ENCODE measurements around the gene DTX2.
A peak's percentile ranks its signal among the peaks of the same experiment; 100 is the strongest.
"Not testable (repeated sequence)": the region's sequence is repeated elsewhere in the genome, so short reads cannot be mapped to it uniquely, and the experiment has no call there.

Gene DTX2

GRCh38 chr7:76513817-76514799 is 52.6 kb downstream of the DTX2 start:
- no peak for DNase-seq

GRCh38 chr7:76514926-76515771 is 53.6 kb downstream of the DTX2 start:
- no peak for DNase-seq

DNA sequence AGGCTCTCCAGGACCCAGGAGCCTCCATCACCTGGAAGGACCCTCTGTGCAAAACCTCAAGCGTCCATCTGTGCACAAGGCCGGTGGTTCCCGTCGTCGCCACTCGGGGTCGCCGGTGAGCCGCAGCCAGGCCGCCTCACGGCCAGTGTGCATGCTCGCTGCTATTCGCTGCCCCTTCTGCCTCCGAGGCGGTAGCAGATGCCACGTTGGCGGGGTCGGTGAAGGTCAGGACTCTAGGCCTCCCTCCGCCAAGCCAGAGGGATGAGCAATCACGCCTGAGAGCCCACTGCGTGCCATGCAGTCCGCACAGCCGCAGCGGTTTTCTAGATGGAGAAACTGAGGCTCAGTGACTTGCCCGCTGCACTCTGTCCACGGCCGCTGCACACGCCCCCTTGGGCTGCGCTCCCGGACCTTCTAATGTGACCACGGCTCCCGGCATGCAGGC is 54.5 kb downstream of the DTX2 start:
- DNase-seq = no peak

- DNase-seq = not testable (repeated sequence)
Observed at GRCh38 chr7:76516932-76517331, 55.4 kb downstream of the DTX2 start.

DNA sequence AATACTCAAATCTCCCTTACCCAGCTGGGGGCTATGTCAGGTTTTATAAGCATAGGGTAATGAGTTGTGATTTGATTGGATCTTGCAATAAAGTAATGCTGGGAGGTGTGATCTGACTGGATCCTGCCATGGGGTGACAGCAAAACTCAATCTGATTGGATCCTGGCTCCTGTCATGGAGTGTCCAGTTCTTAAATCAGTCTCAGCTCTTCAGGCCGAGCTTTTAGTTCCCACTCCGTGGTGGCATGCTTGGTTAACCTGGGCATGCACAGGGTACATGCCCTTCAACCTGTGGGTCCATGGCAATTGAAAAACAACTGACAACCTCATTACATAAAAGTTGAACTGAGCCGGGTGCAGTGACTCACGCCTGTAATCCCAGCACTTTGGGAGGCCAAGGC is 64.7 kb downstream of the DTX2 start:
- DNase-seq = not testable (repeated sequence)

GRCh38 chr7:76531643-76532042 is 70.1 kb downstream of the DTX2 start:
- DNase-seq = not testable (repeated sequence)

- DNase-seq = not testable (repeated sequence)
Observed at GRCh38 chr7:76543197-76543596, 81.7 kb downstream of the DTX2 start, which contains the start of gene SPDYE16. TSS of gene SPDYE16 (minus strand) at chr7:76543297. CDS start at chr7:76541459, 1,838 bp downstream.

DNA sequence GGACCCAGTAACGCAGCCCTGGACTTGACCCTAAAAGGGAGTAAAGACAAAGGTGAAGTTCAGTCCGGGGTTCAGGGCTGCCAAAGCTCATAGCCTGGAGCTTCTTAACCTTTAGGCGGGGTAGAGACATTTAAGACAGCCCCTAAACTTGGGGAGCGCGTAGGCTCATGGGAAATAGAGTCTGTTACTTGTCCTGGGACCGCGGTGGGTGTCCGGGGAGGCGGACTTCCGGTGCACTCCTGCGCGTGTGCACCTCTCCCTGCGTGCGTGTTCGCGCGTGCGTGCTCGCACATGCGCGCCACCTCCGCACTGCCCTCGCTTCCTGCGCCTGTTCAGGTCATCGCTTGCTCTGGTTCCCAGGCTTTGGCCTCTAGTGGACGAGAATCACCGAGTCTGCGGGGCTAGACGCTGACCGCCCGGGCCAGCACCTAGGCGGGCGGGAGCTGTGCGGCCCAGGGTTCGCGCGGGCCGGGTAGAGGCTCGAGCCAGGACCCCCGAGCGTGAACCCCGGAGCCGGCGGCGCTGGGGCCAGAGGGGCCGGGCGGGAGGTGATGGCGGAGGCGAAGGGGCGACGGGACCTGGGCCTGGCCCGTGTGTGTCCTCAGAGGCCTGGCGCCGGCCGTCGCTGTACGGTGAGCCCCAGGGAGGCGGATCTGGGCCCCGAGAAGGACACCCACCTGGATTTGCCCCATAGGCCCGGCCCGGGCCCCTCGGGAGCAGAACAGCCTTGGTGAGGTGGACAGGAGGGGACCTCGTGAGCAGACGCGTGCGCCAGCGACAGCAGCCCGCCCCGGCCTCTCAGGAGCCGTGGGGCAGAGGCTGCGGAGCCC is 87.7 kb downstream of the DTX2 start:
- DNase-seq = peak; percentile 72

DNA sequence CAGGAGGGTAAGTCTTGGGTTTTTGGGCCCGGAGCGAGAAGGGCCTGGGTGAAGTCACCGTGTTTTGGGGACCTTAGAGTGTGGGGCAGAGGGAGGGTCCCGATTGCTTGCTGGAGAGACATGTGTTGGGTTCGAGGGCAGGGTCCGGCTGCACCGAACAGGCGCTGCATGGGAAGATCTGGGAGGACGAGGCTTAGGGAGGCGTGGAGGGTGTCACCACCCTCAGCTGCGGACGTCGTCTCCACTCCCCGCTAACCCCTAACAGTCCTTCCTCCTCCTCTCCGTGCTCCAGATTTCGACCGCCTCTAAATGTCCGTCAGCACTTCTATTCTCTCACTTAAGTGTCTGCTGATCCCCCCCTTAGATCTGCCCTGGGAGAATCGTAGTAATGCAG is 88.3 kb downstream of the DTX2 start:
- not testable (repeated sequence) for DNase-seq

- DNase-seq = not testable (repeated sequence)
Observed at GRCh38 chr7:76551992-76552391, 90.5 kb downstream of the DTX2 start.
